Measurements from ENCODE around the gene AP5S1. TPM values are rescaled to one million over a fixed set of nuclear protein-coding genes. Genes with fewer than 3 reads are reported as not detected.

Gene AP5S1
- total RNA-seq, 1 experiment from 2014 or later: 17.5 TPM

- no TSS peak for BruUV-seq (replicated peaks)
- Histone ChIP-seq H3K36me3 (ENCODE audit: insufficient read depth, low read length, poor library complexity, severe bottlenecking) (peaks cover 37% of the 10 kb centered on the region), H3K9me3 (ENCODE audit: low read depth, low read length, poor library complexity, severe bottlenecking) (no peaks in the 10 kb centered on the region), H3K27ac (ENCODE audit: low read depth, low read length, poor library complexity, severe bottlenecking) (no peak overlapping the region), H3K27me3 (replicated peaks; ENCODE audit: insufficient read depth, low read depth, low read length, poor library complexity) (no peaks in the 10 kb centered on the region), H3K4me3 (ENCODE audit: low read depth, low read length, poor library complexity, severe bottlenecking) (no peak overlapping the region), H3K4me1 (ENCODE audit: insufficient read depth, low read length, poor library complexity, severe bottlenecking) (no peaks in the 10 kb centered on the region)
- POLR2A ChIA-PET (ENCODE audit: low non-redundant PET): interaction anchor here (0.8 kb wide), 1 partner anchor 8 kb away, joined by 13 read pairs; no protein-coding TSS in a partner anchor
- CTCF ChIA-PET: interaction anchor here (0.7 kb wide), 1 partner anchor 99 kb away, joined by 6 read pairs; no protein-coding TSS in a partner anchor
- intact Hi-C loops (cut with micrococcal nuclease; ENCODE audit: unreplicated experiment): no loop called here
- no peak for TF ChIP-seq EZH2 (IDR thresholded peaks at IDR 0.05; ENCODE audit: borderline replicate concordance, low read depth, low read length, poor library complexity, severe bottlenecking)
- no peak for TF ChIP-seq CTCF (conservative IDR thresholded peaks at IDR 0.05; ENCODE audit: low read depth, low read length)
- no peak for DNase-seq (ENCODE audit: low spot score)
Measured at GRCh38 chr20:3867802-3868201, 47.5 kb downstream of the AP5S1 start.

GRCh38 chr20:3869839-3870634 is 49.7 kb downstream of the AP5S1 start:
- DNase-seq (ENCODE audit: low spot score): no peak
- H3K27me3 ChIP-seq (replicated peaks; ENCODE audit: insufficient read depth, low read depth, low read length, poor library complexity): no peaks in the 10 kb centered on the region
- intact Hi-C loops (cut with micrococcal nuclease; ENCODE audit: unreplicated experiment): no loop called here
- no peaks in the 10 kb centered on the region for H3K4me1 ChIP-seq (ENCODE audit: insufficient read depth, low read length, poor library complexity, severe bottlenecking)
- TF ChIP-seq EZH2 (IDR thresholded peaks at IDR 0.05; ENCODE audit: borderline replicate concordance, low read depth, low read length, poor library complexity, severe bottlenecking) (no peak), CTCF (conservative IDR thresholded peaks at IDR 0.05; ENCODE audit: low read depth, low read length) (no peak)
- CTCF ChIA-PET: no interaction called here
- H3K36me3 ChIP-seq (ENCODE audit: insufficient read depth, low read length, poor library complexity, severe bottlenecking): peaks cover 19% of the 10 kb centered on the region
- H3K9me3 ChIP-seq (ENCODE audit: low read depth, low read length, poor library complexity, severe bottlenecking): no peaks in the 10 kb centered on the region
- no TSS peak for BruUV-seq (replicated peaks)
- H3K27ac ChIP-seq (ENCODE audit: low read depth, low read length, poor library complexity, severe bottlenecking): no peak overlapping the region
- H3K4me3 ChIP-seq (ENCODE audit: low read depth, low read length, poor library complexity, severe bottlenecking): no peak overlapping the region
- POLR2A ChIA-PET (ENCODE audit: low non-redundant PET): no interaction called here

- Histone ChIP-seq H3K9me3 (ENCODE audit: low read depth, low read length, poor library complexity, severe bottlenecking) (no peaks in the 10 kb centered on the region), H3K27me3 (replicated peaks; ENCODE audit: insufficient read depth, low read depth, low read length, poor library complexity) (no peaks in the 10 kb centered on the region), H3K27ac (ENCODE audit: low read depth, low read length, poor library complexity, severe bottlenecking) (no peak overlapping the region), H3K4me3 (ENCODE audit: low read depth, low read length, poor library complexity, severe bottlenecking) (no peak overlapping the region), H3K4me1 (ENCODE audit: insufficient read depth, low read length, poor library complexity, severe bottlenecking) (no peaks in the 10 kb centered on the region), H3K36me3 (ENCODE audit: insufficient read depth, low read length, poor library complexity, severe bottlenecking) (peaks cover 8% of the 10 kb centered on the region)
- ChIA-PET CTCF (no interaction called here), POLR2A (ENCODE audit: low non-redundant PET) (interaction anchor here (0.7 kb wide), 1 partner anchor 22 kb away, joined by 4 read pairs; no protein-coding TSS in a partner anchor)
- intact Hi-C loops (cut with micrococcal nuclease; ENCODE audit: unreplicated experiment): no loop called here
- DNase-seq (ENCODE audit: low spot score): no peak
- no TSS peak for BruUV-seq (replicated peaks)
- no peak for TF ChIP-seq EZH2 (IDR thresholded peaks at IDR 0.05; ENCODE audit: borderline replicate concordance, low read depth, low read length, poor library complexity, severe bottlenecking)
- no peak for TF ChIP-seq CTCF (conservative IDR thresholded peaks at IDR 0.05; ENCODE audit: low read depth, low read length)
Measured at GRCh38 chr20:3871550-3872265, 51.4 kb downstream of the AP5S1 start.

Data from A673 (cell line).